HepG2 (cell line): ENCODE data around the gene PALM. TPM values are rescaled to one million over a fixed set of nuclear protein-coding genes. Genes with fewer than 3 reads are reported as not detected.

Source experiments
- ARHGAP35 ChIP-seq: sonication (generic); formaldehyde crosslinking; IDR thresholded peaks from 2 replicates; pipeline ENCODE4 v1.9.0; 2022; ENCODE audit warnings: mild to moderate bottlenecking, inconsistent platforms, moderate library complexity, missing genetic modification reagents, borderline replicate concordance
- CEBPZ ChIP-seq: IDR thresholded peaks from 2 replicates; pipeline ENCODE4 v1.6.1; 2012; ENCODE audit warnings: low read length, improper control_type of control experiment
- HNRNPK ChIP-seq: fragments of 200-400 bp; formaldehyde crosslinking; IDR thresholded peaks from 2 replicates; pipeline ENCODE4 v1.6.1; 2018; ENCODE audit warnings: low read length, low read depth, moderate library complexity, mild to moderate bottlenecking; ENCODE audit not compliant: poor library complexity, severe bottlenecking
- MEIS2 ChIP-seq: sonication (generic); formaldehyde crosslinking; IDR thresholded peaks from 2 replicates; pipeline ENCODE4 v1.9.0; 2021; ENCODE audit warnings: mild to moderate bottlenecking, missing genetic modification reagents
- NFE2 ChIP-seq: sonication (generic); formaldehyde crosslinking; IDR thresholded peaks from 2 replicates; pipeline ENCODE4 v1.4.0; 2020; ENCODE audit warnings: missing genetic modification reagents
- PCBP1 ChIP-seq: fragments of 200-400 bp; formaldehyde crosslinking; IDR thresholded peaks from 2 replicates; pipeline ENCODE4 v1.6.1; 2017; ENCODE audit warnings: mild to moderate bottlenecking, low read depth, low read length, borderline replicate concordance
- ZFX ChIP-seq: sonication (generic); formaldehyde crosslinking; IDR thresholded peaks from 2 replicates; pipeline ENCODE4 v1.4.0; 2020; ENCODE audit warnings: mild to moderate bottlenecking, low read depth, missing genetic modification reagents, moderate library complexity
- ZNF17 ChIP-seq: sonication (generic); formaldehyde crosslinking; IDR thresholded peaks from 2 replicates; pipeline ENCODE4 v1.5.0; 2020; ENCODE audit warnings: mild to moderate bottlenecking, missing genetic modification reagents
- ZNF44 ChIP-seq: sonication (generic); formaldehyde crosslinking; IDR thresholded peaks from 2 replicates; pipeline ENCODE4 v1.5.1; 2020; ENCODE audit warnings: mild to moderate bottlenecking, missing genetic modification reagents
- ZNF441 ChIP-seq: sonication (generic); formaldehyde crosslinking; IDR thresholded peaks from 2 replicates; pipeline ENCODE4 v1.7.0; 2021; ENCODE audit warnings: missing genetic modification reagents, borderline replicate concordance
- ZNF619 ChIP-seq: sonication (generic); formaldehyde crosslinking; IDR thresholded peaks from 2 replicates; pipeline ENCODE4 v1.4.0; 2020; ENCODE audit warnings: mild to moderate bottlenecking, missing genetic modification reagents
- ZNF773 ChIP-seq: sonication (generic); formaldehyde crosslinking; IDR thresholded peaks from 2 replicates; pipeline ENCODE4 v1.4.0; 2020; ENCODE audit warnings: missing genetic modification reagents, borderline replicate concordance
- ZNF780A ChIP-seq: sonication (generic); formaldehyde crosslinking; IDR thresholded peaks from 2 replicates; pipeline ENCODE4 v1.8.0; 2022; ENCODE audit warnings: mild to moderate bottlenecking, missing genetic modification reagents, moderate library complexity
- polyA plus RNA-seq, 8 experiments: library from polyadenylated mRNA; depleted of rRNA in 3 of 8; stranded (reverse) in 7 of 8; unstranded in 1 of 8; fragments of >200 nt; fragmentation: Illumina TruSeq in 4 of 8; extraction: Trizol in 4 of 8; gene quantifications; 2 replicates each; pipeline versions ENCODE4 v1.2.1 to v1.2.3, GENCODE V29; 2011 to 2016; ENCODE audit warnings: low read depth in 4 of 8, missing spikeins in 1 of 8, mixed read lengths in 1 of 8; ENCODE audit not compliant: insufficient read depth in 1 of 8
- total RNA-seq, 5 experiments: library from RNA; depleted of rRNA; stranded (reverse); fragments of >200 nt; fragmentation: Illumina TruSeq; extraction: Trizol; gene quantifications; 2 replicates each; pipeline ENCODE4 v1.2.3, GENCODE V29; 2016; ENCODE audit warnings: low read depth in 1 of 5
- TF ChIP-seq, protein P1 (sequence below): sonication (generic); formaldehyde crosslinking; IDR thresholded peaks from 2 replicates; pipeline ENCODE4 v1.5.1; 2020; ENCODE audit warnings: missing genetic modification reagents, mild to moderate bottlenecking, borderline replicate concordance
- TF ChIP-seq, protein P2 (sequence below): sonication (generic); formaldehyde crosslinking; IDR thresholded peaks from 2 replicates; pipeline ENCODE4 v1.4.0; 2020; ENCODE audit warnings: mild to moderate bottlenecking, missing genetic modification reagents
- TF ChIP-seq, protein P3 (sequence below), 2 experiments: sonication (generic) in 1 of 2; formaldehyde crosslinking in 1 of 2; IDR thresholded peaks; 2 replicates each; pipeline versions ENCODE4 v1.4.0 to v1.6.1; 2018 to 2020; ENCODE audit warnings: missing genetic modification reagents in 2 of 2, borderline replicate concordance in 1 of 2, low read depth in 1 of 2, mild to moderate bottlenecking in 1 of 2, missing biosample characterization in 1 of 2

PALM gene
- total and polyA plus RNA-seq, 2 of the 13 experiments (the other 11 are each of a cell fraction or from before 2014, with no cell fraction given) = 4.0 to 9.7 TPM

DNA sequence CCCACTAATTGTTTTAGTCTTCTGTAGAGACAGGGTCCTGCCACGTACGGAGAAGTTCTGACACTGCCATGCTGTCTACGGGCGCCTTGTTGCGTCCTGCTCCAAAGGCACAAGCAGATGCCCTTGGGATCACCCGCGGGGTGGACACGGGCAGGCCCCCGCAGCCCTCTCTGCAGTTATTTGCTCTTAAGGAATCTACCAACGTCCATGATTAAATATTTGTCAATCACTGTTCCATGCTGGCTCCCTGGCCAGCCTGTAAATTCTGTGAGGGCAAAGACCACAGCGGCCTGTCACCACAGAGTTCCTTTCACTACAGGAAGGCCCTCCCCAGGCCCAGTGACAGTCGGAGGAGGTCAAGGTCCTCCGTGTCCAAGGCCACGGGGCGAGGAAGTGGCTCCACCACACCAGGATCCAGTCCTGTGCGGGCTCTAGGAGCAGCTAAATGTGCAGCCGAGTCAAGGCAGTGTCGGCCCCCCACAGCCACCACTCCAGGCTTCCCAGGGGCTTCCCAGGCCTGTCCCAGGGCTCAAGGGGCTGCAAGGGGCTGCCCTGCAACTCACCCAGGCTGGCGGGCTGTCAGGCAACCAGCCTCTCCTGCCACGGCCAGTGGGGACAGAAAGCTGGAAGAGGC lies 47.8 kb upstream of the PALM start (continued):
- TF ChIP-seq, protein P1, sequence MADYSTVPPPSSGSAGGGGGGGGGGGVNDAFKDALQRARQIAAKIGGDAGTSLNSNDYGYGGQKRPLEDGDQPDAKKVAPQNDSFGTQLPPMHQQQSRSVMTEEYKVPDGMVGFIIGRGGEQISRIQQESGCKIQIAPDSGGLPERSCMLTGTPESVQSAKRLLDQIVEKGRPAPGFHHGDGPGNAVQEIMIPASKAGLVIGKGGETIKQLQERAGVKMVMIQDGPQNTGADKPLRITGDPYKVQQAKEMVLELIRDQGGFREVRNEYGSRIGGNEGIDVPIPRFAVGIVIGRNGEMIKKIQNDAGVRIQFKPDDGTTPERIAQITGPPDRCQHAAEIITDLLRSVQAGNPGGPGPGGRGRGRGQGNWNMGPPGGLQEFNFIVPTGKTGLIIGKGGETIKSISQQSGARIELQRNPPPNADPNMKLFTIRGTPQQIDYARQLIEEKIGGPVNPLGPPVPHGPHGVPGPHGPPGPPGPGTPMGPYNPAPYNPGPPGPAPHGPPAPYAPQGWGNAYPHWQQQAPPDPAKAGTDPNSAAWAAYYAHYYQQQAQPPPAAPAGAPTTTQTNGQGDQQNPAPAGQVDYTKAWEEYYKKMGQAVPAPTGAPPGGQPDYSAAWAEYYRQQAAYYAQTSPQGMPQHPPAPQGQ (CRISPR knock-in tag) = no peak
- TF ChIP-seq CEBPZ (no peak), PCBP1 (no peak), MEIS2 (CRISPR knock-in tag) (peak; percentile 92), ZNF619 (CRISPR knock-in tag) (no peak), HNRNPK (no peak), ZNF17 (no peak), ARHGAP35 (CRISPR knock-in tag) (0 out of 2 replicates have a peak, but pooled peaks have one; percentile 22), ZNF780A (CRISPR knock-in tag) (peak; percentile 51; the same call in 1 of the 2 replicates), ZNF44 (CRISPR knock-in tag) (no peak), ZNF773 (CRISPR knock-in tag) (no peak; the same call in 1 of the 2 replicates), NFE2 (CRISPR knock-in tag) (no peak), ZNF441 (CRISPR knock-in tag) (peak; percentile 82; the same call in 1 of the 2 replicates), ZFX (peak; percentile 96)
- TF ChIP-seq, protein P2, sequence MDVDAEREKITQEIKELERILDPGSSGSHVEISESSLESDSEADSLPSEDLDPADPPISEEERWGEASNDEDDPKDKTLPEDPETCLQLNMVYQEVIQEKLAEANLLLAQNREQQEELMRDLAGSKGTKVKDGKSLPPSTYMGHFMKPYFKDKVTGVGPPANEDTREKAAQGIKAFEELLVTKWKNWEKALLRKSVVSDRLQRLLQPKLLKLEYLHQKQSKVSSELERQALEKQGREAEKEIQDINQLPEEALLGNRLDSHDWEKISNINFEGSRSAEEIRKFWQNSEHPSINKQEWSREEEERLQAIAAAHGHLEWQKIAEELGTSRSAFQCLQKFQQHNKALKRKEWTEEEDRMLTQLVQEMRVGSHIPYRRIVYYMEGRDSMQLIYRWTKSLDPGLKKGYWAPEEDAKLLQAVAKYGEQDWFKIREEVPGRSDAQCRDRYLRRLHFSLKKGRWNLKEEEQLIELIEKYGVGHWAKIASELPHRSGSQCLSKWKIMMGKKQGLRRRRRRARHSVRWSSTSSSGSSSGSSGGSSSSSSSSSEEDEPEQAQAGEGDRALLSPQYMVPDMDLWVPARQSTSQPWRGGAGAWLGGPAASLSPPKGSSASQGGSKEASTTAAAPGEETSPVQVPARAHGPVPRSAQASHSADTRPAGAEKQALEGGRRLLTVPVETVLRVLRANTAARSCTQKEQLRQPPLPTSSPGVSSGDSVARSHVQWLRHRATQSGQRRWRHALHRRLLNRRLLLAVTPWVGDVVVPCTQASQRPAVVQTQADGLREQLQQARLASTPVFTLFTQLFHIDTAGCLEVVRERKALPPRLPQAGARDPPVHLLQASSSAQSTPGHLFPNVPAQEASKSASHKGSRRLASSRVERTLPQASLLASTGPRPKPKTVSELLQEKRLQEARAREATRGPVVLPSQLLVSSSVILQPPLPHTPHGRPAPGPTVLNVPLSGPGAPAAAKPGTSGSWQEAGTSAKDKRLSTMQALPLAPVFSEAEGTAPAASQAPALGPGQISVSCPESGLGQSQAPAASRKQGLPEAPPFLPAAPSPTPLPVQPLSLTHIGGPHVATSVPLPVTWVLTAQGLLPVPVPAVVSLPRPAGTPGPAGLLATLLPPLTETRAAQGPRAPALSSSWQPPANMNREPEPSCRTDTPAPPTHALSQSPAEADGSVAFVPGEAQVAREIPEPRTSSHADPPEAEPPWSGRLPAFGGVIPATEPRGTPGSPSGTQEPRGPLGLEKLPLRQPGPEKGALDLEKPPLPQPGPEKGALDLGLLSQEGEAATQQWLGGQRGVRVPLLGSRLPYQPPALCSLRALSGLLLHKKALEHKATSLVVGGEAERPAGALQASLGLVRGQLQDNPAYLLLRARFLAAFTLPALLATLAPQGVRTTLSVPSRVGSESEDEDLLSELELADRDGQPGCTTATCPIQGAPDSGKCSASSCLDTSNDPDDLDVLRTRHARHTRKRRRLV (CRISPR knock-in tag) = 0 out of 2 replicates have a peak, but pooled peaks have one; percentile 28
- TF ChIP-seq, protein P3, sequence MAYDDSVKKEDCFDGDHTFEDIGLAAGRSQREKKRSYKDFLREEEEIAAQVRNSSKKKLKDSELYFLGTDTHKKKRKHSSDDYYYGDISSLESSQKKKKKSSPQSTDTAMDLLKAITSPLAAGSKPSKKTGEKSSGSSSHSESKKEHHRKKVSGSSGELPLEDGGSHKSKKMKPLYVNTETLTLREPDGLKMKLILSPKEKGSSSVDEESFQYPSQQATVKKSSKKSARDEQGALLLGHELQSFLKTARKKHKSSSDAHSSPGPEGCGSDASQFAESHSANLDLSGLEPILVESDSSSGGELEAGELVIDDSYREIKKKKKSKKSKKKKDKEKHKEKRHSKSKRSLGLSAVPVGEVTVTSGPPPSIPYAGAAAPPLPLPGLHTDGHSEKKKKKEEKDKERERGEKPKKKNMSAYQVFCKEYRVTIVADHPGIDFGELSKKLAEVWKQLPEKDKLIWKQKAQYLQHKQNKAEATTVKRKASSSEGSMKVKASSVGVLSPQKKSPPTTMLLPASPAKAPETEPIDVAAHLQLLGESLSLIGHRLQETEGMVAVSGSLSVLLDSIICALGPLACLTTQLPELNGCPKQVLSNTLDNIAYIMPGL (CRISPR knock-in tag; IDR thresholded peaks at IDR 0.05; ENCODE audit: borderline replicate concordance in 1 of 2, low read depth in 1 of 2) = peak; percentile 48 to 67
